ENCODE data around the gene LSM14B. TPM values are rescaled to one million over a fixed set of nuclear protein-coding genes. Genes with fewer than 3 reads are reported as not detected.

The LSM14B gene
- total RNA-seq, 1 experiment from 2014 or later = 61.5 TPM

GRCh38 chr20:62132421-62132820 is 10.1 kb downstream of the LSM14B start:
- no peak overlapping the region for H3K4me3 ChIP-seq
- peaks cover 21% of the 10 kb centered on the region for H4K20me1 ChIP-seq (ENCODE audit: insufficient read depth)
- no peak overlapping the region for H3K27ac ChIP-seq
- no peaks in the 10 kb centered on the region for H3K79me2 ChIP-seq (ENCODE audit: low read depth)
- H3K9me2 ChIP-seq (ENCODE audit: insufficient read depth) = no peaks in the 10 kb centered on the region
- no peaks in the 10 kb centered on the region for H3K4me1 ChIP-seq (replicated peaks; ENCODE audit: insufficient read depth)
- peaks cover 32% of the 10 kb centered on the region for H3F3A ChIP-seq (ENCODE audit: insufficient read depth, low read depth)
- no peaks in the 10 kb centered on the region for H3K9me3 ChIP-seq (ENCODE audit: insufficient read depth, low read depth)
- ChIA-PET CTCF (no interaction called here), POLR2A (ENCODE audit: unreplicated experiment) (no interaction called here)
- intact Hi-C loops (cut with micrococcal nuclease; ENCODE audit: unreplicated experiment) = no loop called here
- TF ChIP-seq CTCF (conservative IDR thresholded peaks at IDR 0.05) = no peak
- no peak for TF ChIP-seq EZH2 (IDR thresholded peaks at IDR 0.05; ENCODE audit: low read depth)
- H3K36me3 ChIP-seq (ENCODE audit: low read depth) = peaks cover 28% of the 10 kb centered on the region
- no peak overlapping the region for H3K4me2 ChIP-seq
- no peak overlapping the region for H2AFZ ChIP-seq
- BruUV-seq (replicated peaks) = no TSS peak
- H3K27me3 ChIP-seq (ENCODE audit: insufficient read depth, low read depth) = no peaks in the 10 kb centered on the region
- DNase-seq = no peak

- no peak for DNase-seq
- no peaks in the 10 kb centered on the region for H3K79me2 ChIP-seq (ENCODE audit: low read depth)
- no peak for TF ChIP-seq EZH2 (IDR thresholded peaks at IDR 0.05; ENCODE audit: low read depth)
- no peak for TF ChIP-seq CTCF (conservative IDR thresholded peaks at IDR 0.05)
- no peak overlapping the region for H2AFZ ChIP-seq
- BruUV-seq (replicated peaks) = no TSS peak
- H3K27me3 ChIP-seq (ENCODE audit: insufficient read depth, low read depth) = no peaks in the 10 kb centered on the region
- H3K4me1 ChIP-seq (replicated peaks; ENCODE audit: insufficient read depth) = no peaks in the 10 kb centered on the region
- no peak overlapping the region for H3K27ac ChIP-seq
- H3K9me2 ChIP-seq (ENCODE audit: insufficient read depth) = no peaks in the 10 kb centered on the region
- H3F3A ChIP-seq (ENCODE audit: insufficient read depth, low read depth) = peaks cover 40% of the 10 kb centered on the region
- ChIA-PET CTCF (no interaction called here), POLR2A (ENCODE audit: unreplicated experiment) (no interaction called here)
- peaks cover 29% of the 10 kb centered on the region for H4K20me1 ChIP-seq (ENCODE audit: insufficient read depth)
- H3K36me3 ChIP-seq (ENCODE audit: low read depth) = peaks cover 35% of the 10 kb centered on the region
- H3K9me3 ChIP-seq (ENCODE audit: insufficient read depth, low read depth) = no peaks in the 10 kb centered on the region
- intact Hi-C loops (cut with micrococcal nuclease; ENCODE audit: unreplicated experiment) = no loop called here
- no peak overlapping the region for H3K4me2 ChIP-seq
- H3K4me3 ChIP-seq = no peak overlapping the region
Measured at GRCh38 chr20:62133051-62133845, 11.0 kb downstream of the LSM14B start.

GRCh38 chr20:62133864-62134263 is 11.6 kb downstream of the LSM14B start:
- POLR2A ChIA-PET (ENCODE audit: unreplicated experiment) = no interaction called here
- Histone ChIP-seq H3K4me1 (replicated peaks; ENCODE audit: insufficient read depth) (no peaks in the 10 kb centered on the region), H2AFZ (no peak overlapping the region), H3K36me3 (ENCODE audit: low read depth) (peaks cover 41% of the 10 kb centered on the region), H3F3A (ENCODE audit: insufficient read depth, low read depth) (peaks cover 46% of the 10 kb centered on the region), H4K20me1 (ENCODE audit: insufficient read depth) (peaks cover 35% of the 10 kb centered on the region), H3K27me3 (ENCODE audit: insufficient read depth, low read depth) (no peaks in the 10 kb centered on the region), H3K4me2 (no peak overlapping the region), H3K27ac (no peak overlapping the region), H3K9me2 (ENCODE audit: insufficient read depth) (no peaks in the 10 kb centered on the region), H3K9me3 (ENCODE audit: insufficient read depth, low read depth) (no peaks in the 10 kb centered on the region), H3K4me3 (no peak overlapping the region), H3K79me2 (ENCODE audit: low read depth) (no peaks in the 10 kb centered on the region)
- no TSS peak for BruUV-seq (replicated peaks)
- no peak for DNase-seq
- intact Hi-C loops (cut with micrococcal nuclease; ENCODE audit: unreplicated experiment) = no loop called here
- TF ChIP-seq EZH2 (IDR thresholded peaks at IDR 0.05; ENCODE audit: low read depth) (no peak), CTCF (conservative IDR thresholded peaks at IDR 0.05) (no peak)
- CTCF ChIA-PET = no interaction called here
